AG04449 (cell line): ENCODE results near the gene KLF16.

Source experiments
- CTCF ChIA-PET: fragments of 350-600 bp; formaldehyde crosslinking; extraction: SDS; loops from one replicate; lab custom pipeline; 2021; ENCODE audit warnings: antibody characterized with exemption; lab: Yijun Ruan, JAX
- POLR2A ChIA-PET: fragments of 400-600, 350-600 bp; formaldehyde crosslinking; extraction: SDS; loops from one replicate; lab custom pipeline; 2020; ENCODE audit warnings: antibody characterized with exemption, inconsistent platforms; lab: Yijun Ruan, JAX
- DNase-seq: peaks from one replicate; pipeline ENCODE4 v3.0.0-alpha.2; 2010; ENCODE audit warnings: low read depth, low spot score
- H3K4me3 ChIP-seq: 2 replicates; pipeline ENCODE4 v1.5.1; 2011; ENCODE audit warnings: low read depth, mild to moderate bottlenecking, control low read depth, low read length
- TF ChIP-seq, protein P1 (sequence below): IDR thresholded peaks from one replicate; pipeline ENCODE4 v1.5.1; 2011; ENCODE audit warnings: mild to moderate bottlenecking, moderate library complexity, low read length, control low read depth, inconsistent platforms; ENCODE audit not compliant: insufficient read depth; ENCODE audit errors: missing control alignments

The KLF16 gene

DNA sequence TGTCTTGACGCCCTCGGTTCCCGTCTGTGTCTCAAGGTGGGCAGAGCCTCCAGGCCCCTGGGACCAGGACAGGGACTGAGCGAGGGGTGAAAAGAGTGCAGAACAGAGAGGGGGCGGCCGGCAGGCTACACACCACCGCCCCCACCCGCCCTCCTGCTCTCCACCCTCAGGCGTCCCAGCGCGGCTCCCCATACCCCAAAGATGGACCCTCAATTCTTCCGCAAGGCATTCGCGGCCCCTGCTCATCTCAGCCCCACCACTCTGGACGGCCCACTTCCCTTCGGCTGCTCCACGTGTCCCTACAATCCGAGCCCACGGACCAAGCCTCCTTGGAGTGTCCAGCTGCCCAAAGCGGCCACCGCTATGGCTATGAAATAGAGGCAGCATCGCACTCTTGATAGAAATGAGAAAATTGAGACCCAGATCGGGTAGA, 1.8 kb downstream of the KLF16 start:
- peak overlapping the region; percentile 83 for H3K4me3 ChIP-seq
- TF ChIP-seq, protein P1, sequence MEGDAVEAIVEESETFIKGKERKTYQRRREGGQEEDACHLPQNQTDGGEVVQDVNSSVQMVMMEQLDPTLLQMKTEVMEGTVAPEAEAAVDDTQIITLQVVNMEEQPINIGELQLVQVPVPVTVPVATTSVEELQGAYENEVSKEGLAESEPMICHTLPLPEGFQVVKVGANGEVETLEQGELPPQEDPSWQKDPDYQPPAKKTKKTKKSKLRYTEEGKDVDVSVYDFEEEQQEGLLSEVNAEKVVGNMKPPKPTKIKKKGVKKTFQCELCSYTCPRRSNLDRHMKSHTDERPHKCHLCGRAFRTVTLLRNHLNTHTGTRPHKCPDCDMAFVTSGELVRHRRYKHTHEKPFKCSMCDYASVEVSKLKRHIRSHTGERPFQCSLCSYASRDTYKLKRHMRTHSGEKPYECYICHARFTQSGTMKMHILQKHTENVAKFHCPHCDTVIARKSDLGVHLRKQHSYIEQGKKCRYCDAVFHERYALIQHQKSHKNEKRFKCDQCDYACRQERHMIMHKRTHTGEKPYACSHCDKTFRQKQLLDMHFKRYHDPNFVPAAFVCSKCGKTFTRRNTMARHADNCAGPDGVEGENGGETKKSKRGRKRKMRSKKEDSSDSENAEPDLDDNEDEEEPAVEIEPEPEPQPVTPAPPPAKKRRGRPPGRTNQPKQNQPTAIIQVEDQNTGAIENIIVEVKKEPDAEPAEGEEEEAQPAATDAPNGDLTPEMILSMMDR, result no peak
- ChIA-PET POLR2A (no interaction called here), CTCF (interaction anchor here (1.4 to 1.8 kb wide), 3 partner anchors 10 to 24 kb away, joined by 3 to 6 read pairs (median 5); partner anchors contain the start of gene REXO1)
- no peak for DNase-seq

DNA sequence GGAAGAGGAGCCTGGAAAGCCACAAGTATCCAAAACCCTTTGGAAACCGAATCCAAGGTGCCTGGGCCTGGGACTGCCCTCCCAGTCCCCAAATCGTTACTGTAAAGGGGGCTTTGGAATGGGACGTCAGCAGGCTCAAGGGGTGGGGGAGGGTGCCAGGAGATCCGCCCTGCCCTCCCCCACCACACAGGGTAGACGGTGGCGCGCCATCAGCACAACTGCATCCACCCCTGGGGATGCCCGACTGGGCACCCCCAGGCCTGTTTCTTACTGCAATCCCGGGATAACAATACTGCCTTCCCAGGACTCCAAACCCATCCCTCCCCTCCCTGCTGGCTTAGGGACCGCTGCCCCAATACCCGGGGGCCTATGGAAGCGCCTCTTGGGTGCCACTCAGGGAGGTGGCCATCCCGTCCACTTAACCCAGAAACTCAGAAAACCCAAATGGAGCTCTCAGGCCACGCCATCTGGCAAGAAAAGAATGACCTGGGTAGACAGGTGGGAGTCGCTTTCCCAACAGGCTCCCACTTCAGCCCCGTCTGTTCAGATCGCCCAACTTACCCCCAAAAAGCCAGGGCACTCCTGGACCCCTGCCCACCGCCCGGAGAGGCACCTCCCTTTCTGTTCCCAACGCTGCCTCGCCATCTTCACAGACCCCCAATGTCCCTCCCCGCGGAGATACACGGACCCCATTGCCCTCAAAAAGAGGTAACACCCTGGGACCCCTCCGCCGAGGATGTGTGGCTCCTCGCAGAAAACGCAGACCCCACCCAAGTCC, 2.4 kb downstream of the KLF16 start:
- POLR2A ChIA-PET, result no interaction called here
- peak overlapping the region; percentile 83 for H3K4me3 ChIP-seq
- no peak for DNase-seq
- TF ChIP-seq, protein P1, result no peak
- CTCF ChIA-PET, result interaction anchor here (1.4 to 1.8 kb wide), 3 partner anchors 10 to 23 kb away, joined by 3 to 6 read pairs (median 5); partner anchors contain the start of gene REXO1

DNA sequence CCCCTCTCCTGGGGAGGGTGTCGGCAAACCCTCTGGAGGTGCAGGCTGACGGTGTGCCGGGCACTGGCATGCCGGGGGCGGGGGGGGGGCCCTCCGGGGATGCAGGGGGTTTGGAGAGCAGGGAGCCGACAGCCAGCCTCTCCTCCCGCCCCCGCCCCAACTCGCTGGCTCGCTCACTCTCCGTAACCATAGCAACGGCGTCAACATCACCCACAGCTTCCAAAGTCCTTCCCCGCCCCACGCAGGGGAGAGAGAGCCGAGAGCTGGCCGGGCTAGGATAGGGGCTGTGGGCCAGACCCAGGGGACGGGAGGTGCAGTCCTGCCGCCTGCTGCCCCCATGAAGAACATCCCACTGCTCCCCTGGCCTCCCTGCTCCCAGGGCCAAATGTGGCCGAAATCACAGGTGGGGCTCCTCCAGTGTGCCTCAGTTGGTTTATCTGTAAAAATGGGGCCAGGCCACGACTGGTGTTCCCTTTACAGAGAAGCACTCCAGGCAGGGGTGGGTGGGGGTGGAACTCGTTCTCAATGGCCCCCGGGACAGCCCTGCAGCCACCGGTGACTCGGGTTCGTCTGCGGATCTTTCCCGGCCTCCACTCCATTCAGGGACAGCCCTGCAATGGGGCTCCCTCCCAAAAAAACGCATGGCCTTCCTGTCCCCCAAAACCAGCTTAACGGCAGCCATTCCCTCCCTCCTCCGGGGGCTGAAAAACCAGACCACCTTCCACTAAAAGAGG, 3.2 kb downstream of the KLF16 start:
- ChIA-PET CTCF (interaction anchor here (1.4 to 1.8 kb wide), 3 partner anchors 9 to 22 kb away, joined by 3 to 6 read pairs (median 5); partner anchors contain the start of gene REXO1), POLR2A (no interaction called here)
- peak overlapping the region; percentile 83 for H3K4me3 ChIP-seq
- TF ChIP-seq, protein P1, result no peak
- DNase-seq, result no peak

DNA sequence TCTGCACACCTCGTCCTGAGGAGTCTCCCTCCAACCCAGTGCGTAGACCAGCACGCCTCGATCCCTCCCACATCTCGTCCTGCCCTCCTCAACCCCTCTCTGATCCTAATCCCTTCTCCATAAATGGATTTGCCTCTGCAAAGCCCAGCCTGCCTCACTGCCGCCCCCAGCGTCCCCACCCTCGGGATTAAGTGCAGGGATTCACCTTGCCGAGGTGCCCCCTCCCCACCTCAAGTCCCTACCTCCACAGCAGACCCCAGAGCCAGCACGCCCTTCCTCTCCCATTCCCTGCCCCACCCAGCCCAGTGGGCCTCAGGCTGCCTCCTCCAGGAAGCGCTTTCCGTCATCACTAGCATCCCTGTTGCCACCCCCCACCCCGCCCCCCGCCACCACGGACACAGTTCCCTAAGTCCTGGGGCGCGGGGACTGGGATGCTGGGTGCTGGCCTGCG, 4.0 kb downstream of the KLF16 start:
- H3K4me3 ChIP-seq, result peak overlapping the region; percentile 83
- TF ChIP-seq, protein P1, result no peak
- POLR2A ChIA-PET, result no interaction called here
- CTCF ChIA-PET, result no interaction called here
- DNase-seq, result no peak

DNA sequence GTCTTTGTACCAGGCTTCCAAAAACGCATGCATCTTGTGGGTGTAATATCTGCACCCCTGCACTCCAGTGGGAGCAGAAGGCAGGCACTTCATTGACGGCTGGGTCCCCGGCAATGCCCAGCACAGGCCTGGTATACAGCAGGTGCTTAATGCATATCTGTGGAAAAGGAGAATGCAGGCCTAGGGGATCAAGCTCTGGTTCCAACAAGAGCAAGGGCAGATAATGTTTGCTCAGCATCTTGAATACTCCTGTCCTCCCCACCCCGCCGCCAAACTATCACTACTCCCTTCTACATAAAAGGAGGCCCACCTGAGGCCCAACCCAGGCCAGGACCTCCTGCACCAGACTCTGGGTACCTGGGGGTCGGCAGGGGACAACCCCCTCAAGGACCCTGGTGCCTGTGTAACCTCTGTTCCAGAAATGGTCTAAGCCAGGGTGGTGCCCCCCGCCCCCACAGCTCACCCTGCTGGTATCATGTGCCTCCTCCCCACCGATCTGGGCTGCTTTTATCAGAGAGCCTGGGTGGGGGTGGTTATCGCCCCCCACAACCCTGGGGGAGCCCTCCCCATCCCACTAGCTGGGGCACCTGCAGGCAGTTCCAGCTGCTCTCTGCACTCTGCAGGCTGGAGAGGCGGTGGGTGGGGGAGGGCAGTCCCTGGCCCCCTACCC, 4.8 kb downstream of the KLF16 start:
- no peak overlapping the region for H3K4me3 ChIP-seq
- DNase-seq, result no peak
- ChIA-PET POLR2A (no interaction called here), CTCF (interaction anchor here (1.2 to 2.0 kb wide), 3 partner anchors 9 to 32 kb away, joined by 4 to 17 read pairs (median 8); partner anchors contain the start of gene REXO1)
- TF ChIP-seq, protein P1, result no peak
